Measurements from ENCODE around the gene CDC23.

DNA sequence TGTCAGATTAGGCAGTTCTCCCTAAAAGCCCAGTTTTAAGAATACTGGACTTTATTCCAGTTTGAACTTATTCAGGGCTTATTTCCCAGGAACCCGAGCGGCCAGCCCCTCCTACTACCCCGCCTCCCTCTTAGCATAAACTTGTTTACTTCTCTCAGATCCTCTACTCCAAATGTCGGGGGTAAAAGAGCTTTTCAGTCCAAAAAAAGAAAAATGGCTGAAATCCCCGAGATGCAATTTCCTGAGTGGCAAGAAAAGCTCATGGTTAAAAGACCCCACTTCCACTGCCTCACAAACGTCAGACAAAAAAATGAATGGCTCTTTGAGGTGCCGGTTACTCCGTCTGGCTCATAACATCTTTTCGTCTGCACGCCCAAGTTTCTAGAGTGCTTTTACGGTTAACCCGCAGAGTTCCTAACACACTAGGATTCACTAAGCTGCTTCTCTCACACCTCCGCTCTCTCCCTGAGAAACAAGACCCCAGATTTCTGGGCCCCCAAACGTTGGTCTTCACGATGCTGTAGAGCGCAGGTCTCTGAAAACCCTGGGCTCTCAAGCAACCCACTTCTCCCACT, 35.1 kb downstream of the CDC23 start:
- TF ChIP-seq POLR2A (IDR thresholded peaks at IDR 0.05; ENCODE audit: control extremely low read depth in 1 of 2, low read depth in 2 of 2, low read length in 2 of 2) (no peak), KDM1A (IDR thresholded peaks at IDR 0.05; ENCODE audit: borderline replicate concordance, low read length) (no peak), RAD21 (IDR thresholded peaks at IDR 0.05 in 1 of 2, conservative IDR thresholded peaks at IDR 0.05 in 1 of 2; ENCODE audit: low read depth in 2 of 2, low read length in 2 of 2) (no peak), FOSL1 (IDR thresholded peaks at IDR 0.05; ENCODE audit: insufficient read depth, low read depth, low read length) (no peak), EZH2 (IDR thresholded peaks at IDR 0.05; ENCODE audit: low read depth, low read length, severe bottlenecking) (no peak), GABPA (IDR thresholded peaks at IDR 0.05; ENCODE audit: borderline replicate concordance, insufficient read depth, low read length) (no peak), GTF2F1 (IDR thresholded peaks at IDR 0.05; ENCODE audit: borderline replicate concordance, low read depth, low read length) (no peak), TCF12 (IDR thresholded peaks at IDR 0.05; ENCODE audit: low read depth, low read length) (no peak), SIN3A (conservative IDR thresholded peaks at IDR 0.05 in 1 of 2, IDR thresholded peaks at IDR 0.05 in 1 of 2; ENCODE audit: low read depth in 1 of 2, low read length in 2 of 2) (peak; percentile 79 to 88; a peak in 2 of 4 replicates), EP300 (IDR thresholded peaks at IDR 0.05; ENCODE audit: borderline replicate concordance in 1 of 2, low read depth in 2 of 2, low read length in 2 of 2) (no peak), POLR2AphosphoS5 (IDR thresholded peaks at IDR 0.05; ENCODE audit: low read depth, low read length) (no peak), CHD1 (IDR thresholded peaks at IDR 0.05; ENCODE audit: low read depth, low read length) (no peak), SIRT6 (IDR thresholded peaks at IDR 0.05; ENCODE audit: low read length) (no peak)
- TF ChIP-seq, protein P1, sequence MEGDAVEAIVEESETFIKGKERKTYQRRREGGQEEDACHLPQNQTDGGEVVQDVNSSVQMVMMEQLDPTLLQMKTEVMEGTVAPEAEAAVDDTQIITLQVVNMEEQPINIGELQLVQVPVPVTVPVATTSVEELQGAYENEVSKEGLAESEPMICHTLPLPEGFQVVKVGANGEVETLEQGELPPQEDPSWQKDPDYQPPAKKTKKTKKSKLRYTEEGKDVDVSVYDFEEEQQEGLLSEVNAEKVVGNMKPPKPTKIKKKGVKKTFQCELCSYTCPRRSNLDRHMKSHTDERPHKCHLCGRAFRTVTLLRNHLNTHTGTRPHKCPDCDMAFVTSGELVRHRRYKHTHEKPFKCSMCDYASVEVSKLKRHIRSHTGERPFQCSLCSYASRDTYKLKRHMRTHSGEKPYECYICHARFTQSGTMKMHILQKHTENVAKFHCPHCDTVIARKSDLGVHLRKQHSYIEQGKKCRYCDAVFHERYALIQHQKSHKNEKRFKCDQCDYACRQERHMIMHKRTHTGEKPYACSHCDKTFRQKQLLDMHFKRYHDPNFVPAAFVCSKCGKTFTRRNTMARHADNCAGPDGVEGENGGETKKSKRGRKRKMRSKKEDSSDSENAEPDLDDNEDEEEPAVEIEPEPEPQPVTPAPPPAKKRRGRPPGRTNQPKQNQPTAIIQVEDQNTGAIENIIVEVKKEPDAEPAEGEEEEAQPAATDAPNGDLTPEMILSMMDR (IDR thresholded peaks at IDR 0.05; ENCODE audit: control extremely low read depth in 1 of 3, insufficient read depth in 1 of 3, low read depth in 1 of 3, low read length in 3 of 3), result no peak
